Heart left ventricle (tissue), 16 donors: ENCODE measurements around the gene POT1. TPM values are rescaled to one million over a fixed set of nuclear protein-coding genes. Genes with fewer than 3 reads are reported as not detected.

Experiments
- ATAC-seq, 4 donors: fragments of 200-7000 bp; cut with Tn5 transposase; one replicate each; pipeline ENCODE4 v1.9.1; 2020 to 2022; ENCODE audit warnings: moderate library complexity in 4 of 4, mild to moderate bottlenecking in 3 of 4, moderate number of reproducible peaks in 1 of 4
- DNase-seq, 5 donors: peaks; one replicate each; pipeline ENCODE4 v3.0.0-alpha.2; 2020
- H3K27ac ChIP-seq, 12 donors: fragments of 200-600 bp; sonication (generic) in 4 of 12; one replicate each; pipeline versions ENCODE4 v1.5.0 to v1.8.0; 2016 to 2022; ENCODE audit warnings: mild to moderate bottlenecking in 2 of 12
- H3K27me3 ChIP-seq, 9 donors: fragments of 200-600 bp; sonication (generic) in 2 of 9; one replicate each; pipeline versions ENCODE4 v1.5.1 to v1.8.0; 2016 to 2022; ENCODE audit warnings: mild to moderate bottlenecking in 3 of 9
- H3K36me3 ChIP-seq, 9 donors: fragments of 200-600 bp; sonication (generic) in 2 of 9; one replicate each; pipeline versions ENCODE4 v1.5.0 to v1.8.0; 2018 to 2022; ENCODE audit warnings: mild to moderate bottlenecking in 2 of 9
- H3K4me1 ChIP-seq, 12 donors: fragments of 200-600 bp; sonication (generic) in 4 of 12; one replicate each; pipeline versions ENCODE4 v1.5.0 to v1.8.0; 2016 to 2022; ENCODE audit warnings: mild to moderate bottlenecking in 3 of 12
- H3K4me3 ChIP-seq, 12 donors: fragments of 200-600 bp; sonication (generic) in 4 of 12; one replicate each; pipeline versions ENCODE4 v1.5.0 to v1.8.0; 2017 to 2022; ENCODE audit warnings: mild to moderate bottlenecking in 9 of 12, moderate library complexity in 4 of 12
- H3K9me3 ChIP-seq, 12 donors: fragments of 200-600 bp; sonication (generic) in 4 of 12; one replicate each; pipeline versions ENCODE4 v1.5.0 to v1.8.0; 2016 to 2022; ENCODE audit warnings: mild to moderate bottlenecking in 1 of 12
- CTCF ChIP-seq, 12 donors: fragments of 200-600 bp; sonication (generic) in 4 of 12; IDR thresholded peaks; one replicate each; pipeline versions ENCODE4 v1.5.0 to v1.8.0; 2018 to 2022; ENCODE audit warnings: antibody characterized with exemption in 12 of 12, mild to moderate bottlenecking in 5 of 12
- POLR2A ChIP-seq, 2 donors: fragments of 450-650 bp; IDR thresholded peaks; one replicate each; pipeline ENCODE4 v1.6.1; 2017; ENCODE audit warnings: antibody characterized with exemption in 2 of 2, mild to moderate bottlenecking in 2 of 2, moderate library complexity in 2 of 2
- WGBS, 4 donors: extraction: QIAGEN DNeasy Blood & Tissue Kit in 2 of 4; methylation state at CpG; one replicate each; pipeline versions ENCODE4 v1.1.5 to v1.1.7; 2013 to 2018; 5-methylcytosine and 5-hydroxymethylcytosine counted together
- intact Hi-C, 10 donors: fragments of 100-400 bp; cut with DNase I; formaldehyde crosslinking; loops; one replicate each; pipeline versions ENCODE4 v1.11.1 to v1.14.2; 2022
- polyA plus RNA-seq, 2 donors: library from polyadenylated mRNA; stranded (reverse); fragments of 200-250 nt; gene quantifications; one replicate each; pipeline ENCODE4 v1.2.3, GENCODE V29; 2013
- total RNA-seq, 9 donors: library from RNA; depleted of rRNA in 2 of 9; stranded (reverse); fragments of >200 nt in 2 of 9; fragmentation: NEBNext Ultra II Directional in 3 of 9; extraction: Animal tissue kit (Norgen Biotek cat#: 25700) in 3 of 9; gene quantifications; one replicate each; pipeline versions ENCODE4 v1.1.0 to v1.2.4, GENCODE V29; 2016 to 2023
- donor health status: ischemic (EF 13 %, LVEDD 7.1; RV severe dilation, severe dysfunction).
- donor health status: healthy with polysubstance abuse.
- donor health status: DM: no; HTN: yes; CAD: no.
- donor health status: DM: no; HTN: no; CAD: no.
- donor health status: ischemic (EF 25% LVEDD 6.9; RV normal size, moderate dysfunction).
- donor health status: ischemic (EF 25% LVEDD 5.7; RV mildly dilated, moderate dysfunction).
- donor health status: healthy.
- donor health status: DM: yes; HTN: yes; CAD: no.
- donor health status: ischemic (EF 35%, LVEDD 5.7; RV mildly dilated, moderate dysfunction).
- donor health status: nonischemic (EF 11% LVEDD 7.7; RV severe dilation, severe dysfunction).
- donor health status: DM: yes; HTN: yes; CAD: no.
- donor health status: PGD.
- donor health status: ischemic (EF 29% LVEDD 5.4; RV normal size, mild dysfunction).
- donor health status: nonischemic (EF 23%, LVEDD 6.1; RV moderate dilation, normal function).

The POT1 gene
- total and polyA plus RNA-seq, 11 donors = 6.4 to 24.1 (median 17.3) TPM

GRCh38 chr7:124922200-124922599 is 7.4 kb downstream of the POT1 start:
- DNase-seq = no peak
- Histone ChIP-seq H3K27me3 (no peaks in the 10 kb centered on the region), H3K4me1 (peaks cover 0 to 45% (median 9%) of the 10 kb centered on the region in 12 donors), H3K36me3 (peaks cover 0 to 10% (median 3%) of the 10 kb centered on the region in 9 donors), H3K4me3 (no peak overlapping the region), H3K9me3 (peaks cover 0 to 2% (median 0%) of the 10 kb centered on the region in 12 donors), H3K27ac (no peak overlapping the region)
- ATAC-seq = no peak
- intact Hi-C loops = no loop called here
- TF ChIP-seq POLR2A (IDR thresholded peaks at IDR 0.05) (no peak), CTCF (IDR thresholded peaks at IDR 0.05) (no peak)

- no peak for DNase-seq
- Histone ChIP-seq H3K4me1 (peaks cover 0 to 35% (median 6%) of the 10 kb centered on the region in 12 donors), H3K4me3 (no peak overlapping the region), H3K36me3 (peaks cover 0 to 7% (median 5%) of the 10 kb centered on the region in 9 donors), H3K9me3 (peaks cover 0 to 2% (median 0%) of the 10 kb centered on the region in 12 donors), H3K27ac (no peak overlapping the region), H3K27me3 (no peaks in the 10 kb centered on the region)
- intact Hi-C loops = no loop called here
- TF ChIP-seq CTCF (IDR thresholded peaks at IDR 0.05) (no peak), POLR2A (IDR thresholded peaks at IDR 0.05) (no peak)
- 98 to 100% (median 100%) methylated on average over 2 of the region's 2 CpGs for WGBS, 4 donors
- no peak for ATAC-seq
Measured at GRCh38 chr7:124919841-124920240, 9.8 kb downstream of the POT1 start.

- Histone ChIP-seq H3K36me3 (peaks cover 0 to 17% (median 10%) of the 10 kb centered on the region in 9 donors), H3K4me3 (no peak overlapping the region), H3K9me3 (peaks cover 0 to 2% (median 0%) of the 10 kb centered on the region in 12 donors), H3K27ac (no peak overlapping the region), H3K27me3 (no peaks in the 10 kb centered on the region), H3K4me1 (peaks cover 0 to 31% (median 3%) of the 10 kb centered on the region in 12 donors)
- no peak for TF ChIP-seq CTCF (IDR thresholded peaks at IDR 0.05)
- no peak for TF ChIP-seq POLR2A (IDR thresholded peaks at IDR 0.05)
- intact Hi-C loops = no loop called here
- ATAC-seq = no peak
- no peak for DNase-seq
- WGBS, 4 donors = 94 to 98% (median 96%) methylated on average over 3 of the region's 3 CpGs
Measured at GRCh38 chr7:124918662-124919061, 11.0 kb downstream of the POT1 start.

GRCh38 chr7:124915242-124915641 is 14.4 kb downstream of the POT1 start:
- DNase-seq (no peak), ATAC-seq (no peak)
- peaks cover 0 to 27% (median 17%) of the 10 kb centered on the region in 9 donors for H3K36me3 ChIP-seq
- intact Hi-C loops = no loop called here
- TF ChIP-seq CTCF (IDR thresholded peaks at IDR 0.05) (no peak), POLR2A (IDR thresholded peaks at IDR 0.05) (no peak)
- WGBS, 4 donors = 74 to 87% (median 78%) methylated on average over 1 of the region's 1 CpG
- H3K4me3 ChIP-seq = no peak overlapping the region
- H3K9me3 ChIP-seq = peaks cover 0 to 2% (median 0%) of the 10 kb centered on the region in 12 donors
- no peaks in the 10 kb centered on the region for H3K27me3 ChIP-seq
- no peak overlapping the region for H3K27ac ChIP-seq
- H3K4me1 ChIP-seq = peaks cover 0 to 25% (median 3%) of the 10 kb centered on the region in 12 donors
